Testis (tissue), 3 donors: ENCODE results near the gene BAZ1B. TPM values are rescaled to one million over a fixed set of nuclear protein-coding genes. Genes with fewer than 3 reads are reported as not detected.
"Not testable (repeated sequence)": the region's sequence is repeated elsewhere in the genome, so short reads cannot be mapped to it uniquely, and the experiment has no call there.

Source experiments
- DNase-seq: peaks from one replicate; pipeline ENCODE4 v3.0.0-alpha.2; 2019
- H3K27ac ChIP-seq, 2 donors: fragments of 200-600 bp; sonication (generic); one replicate each; pipeline ENCODE4 v1.5.1; 2019
- H3K27me3 ChIP-seq: fragments of 200-600 bp; sonication (generic); one replicate; pipeline ENCODE4 v1.5.1; 2019
- H3K36me3 ChIP-seq: fragments of 200-600 bp; sonication (generic); one replicate; pipeline ENCODE4 v1.5.1; 2017; ENCODE audit warnings: low read depth; ENCODE audit errors: missing control alignments
- H3K4me1 ChIP-seq: fragments of 200-600 bp; sonication (generic); one replicate; pipeline ENCODE4 v1.5.1; 2019
- H3K4me3 ChIP-seq, 2 donors: fragments of 200-600 bp; sonication (generic); one replicate each; pipeline ENCODE4 v1.5.1; 2017 to 2019
- H3K9me3 ChIP-seq: fragments of 200-600 bp; sonication (generic); one replicate; pipeline ENCODE4 v1.5.1; 2017
- CTCF ChIP-seq, 3 experiments: fragments of 450-650 bp in 2 of 3; fragments of 200-600 bp in 1 of 3; sonication (generic) in 1 of 3; IDR thresholded peaks; one replicate each; pipeline ENCODE4 v1.5.1; 2016 to 2019; ENCODE audit warnings: antibody characterized with exemption in 3 of 3, mild to moderate bottlenecking in 2 of 3, moderate library complexity in 1 of 3
- POLR2A ChIP-seq: fragments of 450-650 bp; IDR thresholded peaks from one replicate; pipeline ENCODE4 v1.6.1; 2017; ENCODE audit warnings: antibody characterized with exemption, mild to moderate bottlenecking, moderate library complexity
- WGBS, 2 donors: methylation state at CpG; one replicate each; pipeline ENCODE4 v1.1.5; 2018; 5-methylcytosine and 5-hydroxymethylcytosine counted together
- intact Hi-C: fragments of 100-400 bp; cut with DNase I; formaldehyde crosslinking; loops from one replicate; pipeline ENCODE4 v1.15.1; 2023; ENCODE audit warnings: low total_unique reads
- polyA plus RNA-seq: library from polyadenylated mRNA; stranded (reverse); fragments of 350-450 nt; fragmentation: Illumina TruSeq; extraction: RNeasy Lipid Tissue Mini Kit (QIAGEN cat#74804); gene quantifications from one replicate; pipeline ENCODE4 v1.2.3, GENCODE V29; 2014; ENCODE audit warnings: low read depth, low replicate concordance; ENCODE audit not compliant: insufficient read depth
- total RNA-seq, 2 donors: library from RNA; depleted of rRNA; stranded (reverse); fragments of >200 nt; gene quantifications; one replicate each; pipeline ENCODE4 v1.2.3, GENCODE V29; 2016

Gene BAZ1B
- total and polyA plus RNA-seq, 3 donors from 2014 or later = 30.8 to 72.8 (median 59.4) TPM

DNA sequence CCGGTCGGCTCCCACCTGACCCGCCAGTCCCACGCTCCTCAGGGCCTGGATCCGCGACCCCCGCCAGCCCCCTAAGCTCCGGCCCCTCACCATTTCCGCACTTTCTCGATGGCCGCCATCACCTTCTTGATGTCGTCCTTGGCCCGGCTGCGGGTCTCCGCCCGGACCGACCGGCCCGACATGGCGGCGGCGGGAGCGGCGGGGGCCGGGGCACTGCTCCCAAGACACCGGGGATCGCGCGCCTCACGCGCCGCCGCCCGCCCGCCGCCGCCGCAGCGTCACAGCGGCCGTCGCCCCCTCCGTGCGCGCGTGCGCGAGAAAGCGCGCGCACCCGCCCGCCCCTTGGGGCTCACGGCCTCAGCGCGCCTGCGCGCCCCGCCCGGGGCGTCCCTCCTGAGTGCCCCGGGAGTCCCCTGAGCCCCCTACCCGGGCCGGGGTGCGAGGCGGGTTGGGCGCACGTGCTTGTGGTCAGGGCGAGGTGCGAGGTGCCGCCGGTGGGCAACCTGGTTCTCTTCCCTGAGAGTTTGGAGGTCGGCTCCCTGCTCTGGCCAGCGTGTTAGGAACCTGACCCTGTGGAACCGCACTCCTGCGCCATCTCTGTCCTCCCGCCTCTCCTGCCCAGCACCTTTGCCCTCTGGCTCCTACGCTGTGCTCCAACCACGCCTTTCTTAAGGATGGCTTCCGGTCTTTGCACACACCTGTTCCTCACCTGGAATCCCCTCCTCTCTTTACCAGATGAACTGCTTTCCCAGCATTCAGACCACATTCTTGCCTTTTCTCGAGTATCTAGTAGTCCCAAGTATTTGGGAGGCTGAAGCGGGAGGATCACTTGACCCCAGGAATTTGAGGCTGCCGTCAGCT, 35.5 kb upstream of the BAZ1B start, which contains the start of gene BCL7B:
BCL7B (minus strand) TSS at position 294 of the 861 bp plus-strand sequence; CDS start at position 182, 112 bp downstream.
- TF ChIP-seq CTCF (IDR thresholded peaks at IDR 0.05) = no peak
- TF ChIP-seq POLR2A = no peak
- Histone ChIP-seq H3K27me3 (no peaks in the 10 kb centered on the region), H3K4me3 (peak within 1 kb of the TSS; percentile 84 to 94), H3K4me1 (peaks cover 18% of the 10 kb centered on the region), H3K27ac (peak within 1 kb of the TSS; percentile 97 to 100), H3K9me3 (no peaks in the 10 kb centered on the region), H3K36me3 (no peaks in the 10 kb centered on the region)
- intact Hi-C loops = loop anchor here (5.0 kb wide), 1 partner anchor 35 kb away; the partner anchor contains the start of gene BAZ1B
- DNase-seq = peak; percentile 76
- 3 to 16% methylated on average over 11 to 82 of the region's 83 CpGs for WGBS, 2 donors

DNA sequence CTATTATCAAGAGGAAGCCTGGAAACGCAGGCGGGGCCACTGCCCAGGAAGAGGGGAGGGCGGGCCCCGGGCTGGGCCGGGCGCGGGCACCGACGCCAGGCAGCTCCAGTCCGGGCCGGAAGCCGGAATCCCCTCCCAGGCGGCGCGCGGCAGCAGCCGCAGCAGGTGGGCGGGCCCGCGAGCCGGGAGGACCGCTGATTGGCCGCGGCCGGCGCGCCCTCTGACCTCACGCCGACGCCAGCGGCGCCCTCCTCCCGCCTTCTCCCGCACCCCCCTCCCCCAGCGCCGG, 35.0 kb upstream of the BAZ1B start:
- intact Hi-C loops = loop anchor here (5.0 kb wide), 1 partner anchor 35 kb away; the partner anchor contains the start of gene BAZ1B
- no peak for TF ChIP-seq POLR2A
- TF ChIP-seq CTCF (IDR thresholded peaks at IDR 0.05) = no peak

GRCh38 chr7:73556208-73557107, 34.4 kb upstream of the BAZ1B start:
- no peak for DNase-seq
- intact Hi-C loops = loop anchor here (5.0 kb wide), 1 partner anchor 34 kb away; the partner anchor contains the start of gene BAZ1B
- Histone ChIP-seq H3K36me3 (no peaks in the 10 kb centered on the region), H3K4me3 (peak overlapping the region; percentile 84 to 94), H3K4me1 (peaks cover 18% of the 10 kb centered on the region), H3K27ac (peak overlapping the region; percentile 97 to 100), H3K9me3 (no peaks in the 10 kb centered on the region), H3K27me3 (no peaks in the 10 kb centered on the region)
- WGBS, 2 donors = 10 to 14% methylated on average over 28 of the region's 28 CpGs
- no peak for TF ChIP-seq CTCF (IDR thresholded peaks at IDR 0.05)
- TF ChIP-seq POLR2A = no peak

More for the DNA sequence above, 35.0 kb upstream of the BAZ1B start:
- 0% methylated on average over 4 to 31 of the region's 36 CpGs for WGBS, 2 donors
- Histone ChIP-seq H3K9me3 (no peaks in the 10 kb centered on the region), H3K4me1 (peaks cover 18% of the 10 kb centered on the region), H3K4me3 (peak overlapping the region; percentile 84 to 94), H3K27ac (peak overlapping the region; percentile 97 to 100), H3K27me3 (no peaks in the 10 kb centered on the region), H3K36me3 (no peaks in the 10 kb centered on the region)
- peak; percentile 95 for DNase-seq

- intact Hi-C loops = loop anchor here (5.0 kb wide), 1 partner anchor 33 kb away; the partner anchor contains the start of gene BAZ1B
- H3K9me3 ChIP-seq = no peaks in the 10 kb centered on the region
- WGBS, 2 donors = 42 to 43% methylated on average over 6 of the region's 6 CpGs
- no peaks in the 10 kb centered on the region for H3K36me3 ChIP-seq
- peak overlapping the region in 1 of 2 donors; percentile 100 for H3K27ac ChIP-seq
- no peak for TF ChIP-seq POLR2A
- TF ChIP-seq CTCF (IDR thresholded peaks at IDR 0.05) = no peak
- H3K4me3 ChIP-seq = no peak overlapping the region
- DNase-seq = peak; percentile 33
- H3K4me1 ChIP-seq = peaks cover 18% of the 10 kb centered on the region
- H3K27me3 ChIP-seq = no peaks in the 10 kb centered on the region
Observed at GRCh38 chr7:73555411-73555982, 33.4 kb upstream of the BAZ1B start.

DNA sequence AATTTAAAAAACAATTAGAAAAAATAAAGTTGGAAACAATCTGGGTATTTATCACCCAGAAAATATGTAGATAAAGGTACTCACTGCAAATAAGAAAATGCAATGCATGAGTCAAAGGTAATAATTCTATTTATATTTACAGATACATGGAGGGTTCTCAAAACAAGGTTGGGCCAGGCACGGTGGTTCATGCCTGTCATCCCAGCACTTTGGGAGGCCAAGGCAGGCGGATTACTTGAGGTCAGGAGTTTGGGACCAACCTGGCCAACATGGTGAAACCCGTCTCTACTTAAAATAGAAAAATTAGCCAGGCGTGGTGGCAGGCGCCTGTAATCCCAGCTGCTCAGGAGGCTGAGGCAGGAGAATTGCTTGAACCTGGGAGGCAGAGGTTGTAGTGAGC, 28.0 kb upstream of the BAZ1B start:
- peaks cover 11% of the 10 kb centered on the region for H3K4me1 ChIP-seq
- WGBS, 2 donors = 88 to 93% methylated on average over 5 of the region's 5 CpGs
- H3K27ac ChIP-seq, H3K9me3 ChIP-seq, DNase-seq, H3K4me3 ChIP-seq, H3K27me3 ChIP-seq, H3K36me3 ChIP-seq, intact Hi-C loops: not testable (repeated sequence)
